Adrenal gland (tissue), 5 donors: ENCODE results near the gene PKD2L2.

Experiments
- POLR2A ChIP-seq, 2 donors: fragments of 450-650 bp; IDR thresholded peaks; one replicate each; pipeline ENCODE4 v1.6.1; 2017; ENCODE audit warnings: antibody characterized with exemption in 2 of 2, mild to moderate bottlenecking in 2 of 2, moderate library complexity in 1 of 2
- TF ChIP-seq, protein P1 (sequence below), 6 experiments: fragments of 450-650 bp in 4 of 6; fragments of 200-600 bp in 2 of 6; sonication (generic) in 1 of 6; IDR thresholded peaks; 1 replicate in 5 of 6; 2 replicates in 1 of 6; pipeline versions ENCODE4 v1.5.1 to v1.8.0; 2016 to 2021; ENCODE audit warnings: antibody characterized with exemption in 6 of 6, mild to moderate bottlenecking in 2 of 6, moderate library complexity in 1 of 6
- donor health status: DM: no; HTN: no; CAD: no.

DNA sequence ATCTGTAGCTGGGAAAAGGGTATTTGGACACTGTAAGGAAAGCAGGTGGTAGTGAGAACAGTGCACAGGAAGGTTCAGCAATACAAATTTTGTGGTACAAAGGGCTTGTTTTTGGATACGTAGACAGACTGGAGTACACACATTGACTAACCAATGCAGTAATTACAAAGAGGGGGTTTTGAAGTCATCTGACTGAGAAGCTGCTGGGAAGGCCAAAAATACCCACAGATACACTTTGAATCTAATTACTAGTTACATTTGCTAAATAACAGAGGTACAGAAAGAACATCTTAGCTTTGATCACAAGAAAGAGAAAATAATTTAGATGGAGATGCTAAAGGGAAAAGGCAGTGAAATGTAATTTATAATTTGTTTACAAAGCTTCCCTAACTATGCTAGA lies 45.9 kb downstream of the PKD2L2 start:
- TF ChIP-seq, protein P1, sequence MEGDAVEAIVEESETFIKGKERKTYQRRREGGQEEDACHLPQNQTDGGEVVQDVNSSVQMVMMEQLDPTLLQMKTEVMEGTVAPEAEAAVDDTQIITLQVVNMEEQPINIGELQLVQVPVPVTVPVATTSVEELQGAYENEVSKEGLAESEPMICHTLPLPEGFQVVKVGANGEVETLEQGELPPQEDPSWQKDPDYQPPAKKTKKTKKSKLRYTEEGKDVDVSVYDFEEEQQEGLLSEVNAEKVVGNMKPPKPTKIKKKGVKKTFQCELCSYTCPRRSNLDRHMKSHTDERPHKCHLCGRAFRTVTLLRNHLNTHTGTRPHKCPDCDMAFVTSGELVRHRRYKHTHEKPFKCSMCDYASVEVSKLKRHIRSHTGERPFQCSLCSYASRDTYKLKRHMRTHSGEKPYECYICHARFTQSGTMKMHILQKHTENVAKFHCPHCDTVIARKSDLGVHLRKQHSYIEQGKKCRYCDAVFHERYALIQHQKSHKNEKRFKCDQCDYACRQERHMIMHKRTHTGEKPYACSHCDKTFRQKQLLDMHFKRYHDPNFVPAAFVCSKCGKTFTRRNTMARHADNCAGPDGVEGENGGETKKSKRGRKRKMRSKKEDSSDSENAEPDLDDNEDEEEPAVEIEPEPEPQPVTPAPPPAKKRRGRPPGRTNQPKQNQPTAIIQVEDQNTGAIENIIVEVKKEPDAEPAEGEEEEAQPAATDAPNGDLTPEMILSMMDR (IDR thresholded peaks at IDR 0.05) = no peak
- no peak for TF ChIP-seq POLR2A (IDR thresholded peaks at IDR 0.05)
